ENCODE results near the gene GJB5. TPM values are rescaled to one million over a fixed set of nuclear protein-coding genes. Genes with fewer than 3 reads are reported as not detected.

Gene GJB5
- total RNA-seq, 3 donors from 2014 or later (not counting 1 experiment from before 2014, with no cell fraction given), result not detected

DNA sequence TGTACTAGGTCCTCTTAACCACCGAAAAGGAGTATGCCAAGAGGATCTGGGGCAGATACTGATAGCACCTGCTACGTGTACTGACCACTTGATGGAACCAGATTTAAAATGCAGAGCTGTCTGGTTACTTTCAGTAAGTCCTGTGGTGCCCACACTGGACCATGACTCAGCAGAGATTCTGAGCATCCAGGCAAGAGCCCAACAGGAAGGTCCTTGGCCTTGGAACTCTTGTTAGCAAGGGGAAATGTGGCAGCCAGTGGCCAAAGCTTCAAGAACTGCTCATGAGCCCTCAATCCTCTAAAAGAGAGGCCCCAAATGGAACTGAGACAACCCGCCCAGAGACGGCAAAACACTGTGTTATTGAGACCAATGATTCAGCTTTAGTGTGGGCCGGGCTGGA is 4.2 kb upstream of the GJB5 start:
- Histone ChIP-seq H3K36me3 (ENCODE audit: control insufficient read depth, insufficient read depth, low read length) (no peaks in the 10 kb centered on the region), H3K9me3 (ENCODE audit: control insufficient read depth, insufficient read depth, low read length) (no peaks in the 10 kb centered on the region), H3K4me1 (ENCODE audit: control insufficient read depth, insufficient read depth, low read length) (no peaks in the 10 kb centered on the region), H3K27me3 (ENCODE audit: control insufficient read depth, insufficient read depth, low read length) (no peaks in the 10 kb centered on the region), H3K27ac (ENCODE audit: low read length) (no peak overlapping the region), H3K4me3 (ENCODE audit: low read length) (no peak overlapping the region)
- DNase-seq (no peak), ATAC-seq (no peak)
- 86% methylated on average over 5 of the region's 5 CpGs for WGBS (ENCODE audit: insufficient coverage)
- H3K27ac Mint-ChIP-seq, result no peak overlapping the region
- H3K9me3 Mint-ChIP-seq, result no peaks in the 10 kb centered on the region
- no peaks in the 10 kb centered on the region for H3K4me1 Mint-ChIP-seq
- no peak overlapping the region for H3K4me3 Mint-ChIP-seq
- H3K27me3 Mint-ChIP-seq (ENCODE audit: low read depth in 2 of 2), result peaks cover 0 to 8% of the 10 kb centered on the region in 2 donors
- intact Hi-C loops (cut with micrococcal nuclease), result no loop called here
- TF ChIP-seq, protein P1, sequence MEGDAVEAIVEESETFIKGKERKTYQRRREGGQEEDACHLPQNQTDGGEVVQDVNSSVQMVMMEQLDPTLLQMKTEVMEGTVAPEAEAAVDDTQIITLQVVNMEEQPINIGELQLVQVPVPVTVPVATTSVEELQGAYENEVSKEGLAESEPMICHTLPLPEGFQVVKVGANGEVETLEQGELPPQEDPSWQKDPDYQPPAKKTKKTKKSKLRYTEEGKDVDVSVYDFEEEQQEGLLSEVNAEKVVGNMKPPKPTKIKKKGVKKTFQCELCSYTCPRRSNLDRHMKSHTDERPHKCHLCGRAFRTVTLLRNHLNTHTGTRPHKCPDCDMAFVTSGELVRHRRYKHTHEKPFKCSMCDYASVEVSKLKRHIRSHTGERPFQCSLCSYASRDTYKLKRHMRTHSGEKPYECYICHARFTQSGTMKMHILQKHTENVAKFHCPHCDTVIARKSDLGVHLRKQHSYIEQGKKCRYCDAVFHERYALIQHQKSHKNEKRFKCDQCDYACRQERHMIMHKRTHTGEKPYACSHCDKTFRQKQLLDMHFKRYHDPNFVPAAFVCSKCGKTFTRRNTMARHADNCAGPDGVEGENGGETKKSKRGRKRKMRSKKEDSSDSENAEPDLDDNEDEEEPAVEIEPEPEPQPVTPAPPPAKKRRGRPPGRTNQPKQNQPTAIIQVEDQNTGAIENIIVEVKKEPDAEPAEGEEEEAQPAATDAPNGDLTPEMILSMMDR (IDR thresholded peaks at IDR 0.05), result no peak
- H3K36me3 Mint-ChIP-seq, result no peaks in the 10 kb centered on the region

DNA sequence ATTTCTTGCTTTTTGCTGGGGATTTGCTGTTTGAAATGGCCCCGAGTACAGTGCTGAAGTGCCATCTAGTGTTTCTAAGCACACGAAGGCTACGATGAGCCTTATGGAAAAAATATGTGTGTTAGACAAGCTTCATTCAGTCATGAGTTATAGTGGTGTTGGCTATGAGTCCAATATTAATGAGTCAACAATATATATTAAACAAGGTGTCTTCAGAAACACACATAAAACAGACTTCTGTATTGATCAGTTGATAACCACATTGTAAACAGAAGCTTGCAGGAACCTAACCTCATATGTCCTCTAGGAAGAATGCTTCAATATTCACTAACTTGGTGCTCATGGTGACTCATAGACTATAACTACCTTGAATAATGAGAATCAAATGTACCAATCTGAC is 1.7 kb upstream of the GJB5 start:
- Histone ChIP-seq H3K27ac (ENCODE audit: low read length) (no peak overlapping the region), H3K9me3 (ENCODE audit: control insufficient read depth, insufficient read depth, low read length) (no peaks in the 10 kb centered on the region), H3K4me3 (ENCODE audit: low read length) (no peak overlapping the region), H3K4me1 (ENCODE audit: control insufficient read depth, insufficient read depth, low read length) (no peaks in the 10 kb centered on the region), H3K27me3 (ENCODE audit: control insufficient read depth, insufficient read depth, low read length) (no peaks in the 10 kb centered on the region), H3K36me3 (ENCODE audit: control insufficient read depth, insufficient read depth, low read length) (no peaks in the 10 kb centered on the region)
- no peak overlapping the region for H3K4me3 Mint-ChIP-seq
- 90% methylated on average over 3 of the region's 3 CpGs for WGBS (ENCODE audit: insufficient coverage)
- intact Hi-C loops (cut with micrococcal nuclease), result no loop called here
- no peaks in the 10 kb centered on the region for H3K36me3 Mint-ChIP-seq
- peaks cover 2 to 6% of the 10 kb centered on the region in 2 donors for H3K27me3 Mint-ChIP-seq (ENCODE audit: low read depth in 2 of 2)
- DNase-seq, result no peak
- no peaks in the 10 kb centered on the region for H3K4me1 Mint-ChIP-seq
- ATAC-seq, result no peak
- no peaks in the 10 kb centered on the region for H3K9me3 Mint-ChIP-seq
- H3K27ac Mint-ChIP-seq, result no peak overlapping the region
- TF ChIP-seq, protein P1 (IDR thresholded peaks at IDR 0.05), result no peak

DNA sequence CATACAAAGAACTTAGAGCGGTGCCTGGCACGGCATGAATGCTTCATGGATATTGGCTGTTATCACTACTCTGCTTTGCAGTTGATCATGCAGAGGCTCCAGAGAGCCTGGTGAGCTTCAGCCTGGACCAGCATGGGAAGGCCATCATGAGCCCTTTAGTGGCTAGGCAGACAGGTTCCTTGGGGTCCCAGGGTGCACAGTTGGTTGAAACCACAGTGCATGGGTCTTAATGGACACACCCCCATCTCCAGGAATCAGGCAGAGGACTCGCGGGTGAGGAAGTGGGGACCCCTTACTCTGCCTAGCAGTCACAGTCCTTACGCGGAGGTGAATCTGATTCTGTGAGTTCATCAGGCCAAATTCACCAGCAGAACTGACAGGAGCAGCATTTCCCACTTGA is 1.1 kb downstream of the GJB5 start:
- no peaks in the 10 kb centered on the region for H3K4me1 Mint-ChIP-seq
- Histone ChIP-seq H3K9me3 (ENCODE audit: control insufficient read depth, insufficient read depth, low read length) (no peaks in the 10 kb centered on the region), H3K4me1 (ENCODE audit: control insufficient read depth, insufficient read depth, low read length) (no peaks in the 10 kb centered on the region), H3K36me3 (ENCODE audit: control insufficient read depth, insufficient read depth, low read length) (no peaks in the 10 kb centered on the region), H3K27me3 (ENCODE audit: control insufficient read depth, insufficient read depth, low read length) (no peaks in the 10 kb centered on the region), H3K4me3 (ENCODE audit: low read length) (no peak overlapping the region), H3K27ac (ENCODE audit: low read length) (no peak overlapping the region)
- H3K9me3 Mint-ChIP-seq, result no peaks in the 10 kb centered on the region
- 89% methylated on average over 6 of the region's 6 CpGs for WGBS (ENCODE audit: insufficient coverage)
- intact Hi-C loops (cut with micrococcal nuclease), result no loop called here
- ATAC-seq, result no peak
- H3K4me3 Mint-ChIP-seq, result no peak overlapping the region
- TF ChIP-seq, protein P1 (IDR thresholded peaks at IDR 0.05), result no peak
- H3K27me3 Mint-ChIP-seq (ENCODE audit: low read depth in 2 of 2), result peaks cover 0 to 6% of the 10 kb centered on the region in 2 donors
- H3K36me3 Mint-ChIP-seq, result no peaks in the 10 kb centered on the region
- no peak overlapping the region for H3K27ac Mint-ChIP-seq
- no peak for DNase-seq

DNA sequence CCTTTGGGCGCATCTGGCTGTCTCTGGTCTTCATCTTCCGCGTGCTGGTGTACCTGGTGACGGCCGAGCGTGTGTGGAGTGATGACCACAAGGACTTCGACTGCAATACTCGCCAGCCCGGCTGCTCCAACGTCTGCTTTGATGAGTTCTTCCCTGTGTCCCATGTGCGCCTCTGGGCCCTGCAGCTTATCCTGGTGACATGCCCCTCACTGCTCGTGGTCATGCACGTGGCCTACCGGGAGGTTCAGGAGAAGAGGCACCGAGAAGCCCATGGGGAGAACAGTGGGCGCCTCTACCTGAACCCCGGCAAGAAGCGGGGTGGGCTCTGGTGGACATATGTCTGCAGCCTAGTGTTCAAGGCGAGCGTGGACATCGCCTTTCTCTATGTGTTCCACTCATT is 2.5 kb downstream of the GJB5 start:
- Mint-ChIP-seq H3K4me3 (no peak overlapping the region), H3K4me1 (no peaks in the 10 kb centered on the region), H3K9me3 (no peaks in the 10 kb centered on the region), H3K36me3 (no peaks in the 10 kb centered on the region), H3K27me3 (ENCODE audit: low read depth in 2 of 2) (peaks cover 0 to 6% of the 10 kb centered on the region in 2 donors), H3K27ac (no peak overlapping the region)
- ATAC-seq, result no peak
- intact Hi-C loops (cut with micrococcal nuclease), result no loop called here
- Histone ChIP-seq H3K27ac (ENCODE audit: low read length) (no peak overlapping the region), H3K4me1 (ENCODE audit: control insufficient read depth, insufficient read depth, low read length) (no peaks in the 10 kb centered on the region), H3K36me3 (ENCODE audit: control insufficient read depth, insufficient read depth, low read length) (no peaks in the 10 kb centered on the region), H3K27me3 (ENCODE audit: control insufficient read depth, insufficient read depth, low read length) (no peaks in the 10 kb centered on the region), H3K9me3 (ENCODE audit: control insufficient read depth, insufficient read depth, low read length) (no peaks in the 10 kb centered on the region), H3K4me3 (ENCODE audit: low read length) (no peak overlapping the region)
- TF ChIP-seq, protein P1 (IDR thresholded peaks at IDR 0.05), result no peak
- 89% methylated on average over 21 of the region's 21 CpGs for WGBS (ENCODE audit: insufficient coverage)
- no peak for DNase-seq

Measured in natural killer cell (primary cell).